ENCODE data around the gene FOXP4. TPM values are rescaled to one million over a fixed set of nuclear protein-coding genes. Genes with fewer than 3 reads are reported as not detected.

Gene FOXP4
- total RNA-seq, 2 donors from 2014 or later: 25.9 to 27.7 TPM

DNA sequence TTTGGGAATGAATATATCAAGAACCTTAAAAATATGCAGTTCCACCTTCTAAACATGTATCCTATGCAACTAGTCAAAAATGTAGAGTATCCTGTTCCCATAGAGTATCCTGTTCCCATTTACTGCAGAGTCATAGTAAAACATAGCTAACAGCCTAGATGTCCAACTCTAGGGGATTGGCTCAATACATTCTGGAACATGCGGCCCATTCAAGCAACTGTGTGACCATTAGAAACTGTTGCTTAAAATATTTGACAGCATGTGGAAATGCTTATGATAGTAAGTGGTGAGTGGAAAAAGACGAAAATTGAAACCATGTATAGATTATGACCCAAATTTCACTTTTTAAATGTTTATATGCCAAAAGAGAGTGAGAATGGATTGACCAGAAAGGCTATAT lies 11.2 kb downstream of the FOXP4 start:
- H3K4me3 Mint-ChIP-seq: no peak overlapping the region
- H3K27me3 Mint-ChIP-seq (ENCODE audit: low read depth): no peaks in the 10 kb centered on the region
- no peaks in the 10 kb centered on the region for H3K9me3 Mint-ChIP-seq
- DNase-seq: no peak
- H3K4me1 Mint-ChIP-seq (ENCODE audit: low read depth): peaks cover 10% of the 10 kb centered on the region
- no peak overlapping the region for H3K27ac Mint-ChIP-seq
- H3K36me3 Mint-ChIP-seq (ENCODE audit: insufficient read depth in 2 of 2): peaks cover 0 to 2% of the 10 kb centered on the region in 2 donors
- ATAC-seq (replicated peaks in 1 of 2): no peak

DNA sequence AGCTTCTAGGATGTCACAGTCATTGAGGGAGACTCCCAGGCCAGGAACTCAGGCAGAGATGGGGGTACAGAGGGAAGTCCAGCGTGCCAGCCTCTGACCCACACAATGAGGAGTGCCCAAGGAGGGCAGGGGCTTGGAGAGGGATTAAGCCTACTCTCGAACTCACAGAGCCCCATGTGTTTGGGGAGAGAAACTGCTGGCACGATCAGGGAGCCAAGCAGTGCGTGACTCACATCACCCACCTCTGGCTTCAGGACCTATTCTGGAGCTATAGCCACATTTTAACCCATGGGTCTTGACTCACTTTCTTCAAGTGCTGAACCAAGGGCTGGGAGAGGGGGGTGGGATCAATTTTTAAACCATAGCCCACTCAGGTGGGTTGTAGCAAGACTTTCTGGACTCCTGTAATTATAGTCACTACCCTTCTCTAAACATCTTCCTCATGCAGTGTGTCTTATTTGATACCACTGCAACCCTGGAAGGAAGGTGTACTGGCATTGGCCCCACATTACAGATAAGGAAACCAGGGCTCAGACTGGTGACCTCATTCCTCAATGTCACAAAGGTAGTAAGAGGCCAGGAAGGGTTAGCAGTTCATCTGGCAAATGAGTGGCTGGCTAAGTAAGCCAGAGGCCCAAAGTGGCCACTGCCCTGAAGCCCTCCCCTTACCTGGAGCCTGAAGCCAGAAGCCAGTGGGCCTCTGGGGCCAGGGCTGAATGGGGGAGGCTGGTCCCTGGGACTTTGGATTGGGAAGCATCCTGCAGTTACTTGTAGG lies 12.0 kb downstream of the FOXP4 start:
- Mint-ChIP-seq H3K9me3 (no peaks in the 10 kb centered on the region), H3K4me1 (ENCODE audit: low read depth) (peaks cover 10% of the 10 kb centered on the region), H3K27ac (no peak overlapping the region), H3K4me3 (no peak overlapping the region), H3K27me3 (ENCODE audit: low read depth) (no peaks in the 10 kb centered on the region), H3K36me3 (ENCODE audit: insufficient read depth in 2 of 2) (peaks cover 0 to 2% of the 10 kb centered on the region in 2 donors)
- peak in 1 of 2 donors; percentile 35 for ATAC-seq (replicated peaks in 1 of 2)
- no peak for DNase-seq

- ATAC-seq (replicated peaks in 1 of 2): no peak
- H3K27me3 Mint-ChIP-seq (ENCODE audit: low read depth): no peaks in the 10 kb centered on the region
- no peaks in the 10 kb centered on the region for H3K9me3 Mint-ChIP-seq
- peak overlapping the region; percentile 77 for H3K27ac Mint-ChIP-seq
- no peaks in the 10 kb centered on the region for H3K36me3 Mint-ChIP-seq (ENCODE audit: insufficient read depth in 2 of 2)
- no peak for DNase-seq
- H3K4me1 Mint-ChIP-seq (ENCODE audit: low read depth): peaks cover 10% of the 10 kb centered on the region
- peak overlapping the region; percentile 88 to 96 for H3K4me3 Mint-ChIP-seq
Observed at GRCh38 chr6:41559655-41560427, 13.7 kb downstream of the FOXP4 start.

DNA sequence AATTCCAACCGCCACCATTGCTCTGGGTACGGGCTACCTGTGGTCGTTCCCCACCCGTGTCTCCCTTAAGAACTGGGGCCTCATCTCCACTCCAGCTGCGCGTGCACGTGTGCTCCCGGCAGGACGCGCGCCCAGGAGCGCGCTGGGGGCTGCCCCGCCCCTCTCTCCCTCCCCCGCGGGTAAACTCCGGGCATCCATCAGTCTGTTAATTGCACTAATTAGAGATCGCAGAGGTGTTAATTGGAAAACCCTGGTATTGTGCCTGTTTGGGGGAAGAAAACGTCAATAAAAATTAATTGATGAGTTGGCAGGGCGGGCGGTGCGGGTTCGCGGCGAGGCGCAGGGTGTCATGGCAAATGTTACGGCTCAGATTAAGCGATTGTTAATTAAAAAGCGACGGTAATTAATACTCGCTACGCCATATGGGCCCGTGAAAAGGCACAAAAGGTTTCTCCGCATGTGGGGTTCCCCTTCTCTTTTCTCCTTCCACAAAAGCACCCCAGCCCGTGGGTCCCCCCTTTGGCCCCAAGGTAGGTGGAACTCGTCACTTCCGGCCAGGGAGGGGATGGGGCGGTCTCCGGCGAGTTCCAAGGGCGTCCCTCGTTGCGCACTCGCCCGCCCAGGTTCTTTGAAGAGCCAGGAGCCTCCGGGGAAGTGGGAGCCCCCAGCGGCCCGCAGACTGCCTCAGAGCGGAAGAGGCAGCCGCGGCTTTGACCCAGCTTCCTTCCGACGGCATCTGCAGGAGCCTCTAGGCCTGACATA lies 14.4 kb downstream of the FOXP4 start:
- DNase-seq (peak; percentile 85 to 87), ATAC-seq (replicated peaks in 1 of 2) (peak; percentile 95 to 96)
- peaks cover 10% of the 10 kb centered on the region for H3K4me1 Mint-ChIP-seq (ENCODE audit: low read depth)
- no peaks in the 10 kb centered on the region for H3K36me3 Mint-ChIP-seq (ENCODE audit: insufficient read depth in 2 of 2)
- H3K4me3 Mint-ChIP-seq: peak overlapping the region; percentile 88 to 96
- H3K27me3 Mint-ChIP-seq (ENCODE audit: low read depth): no peaks in the 10 kb centered on the region
- H3K27ac Mint-ChIP-seq: peak overlapping the region; percentile 77
- H3K9me3 Mint-ChIP-seq: no peaks in the 10 kb centered on the region

- peaks cover 10% of the 10 kb centered on the region for H3K4me1 Mint-ChIP-seq (ENCODE audit: low read depth)
- no peaks in the 10 kb centered on the region for H3K27me3 Mint-ChIP-seq (ENCODE audit: low read depth)
- ATAC-seq (replicated peaks in 1 of 2): no peak
- no peak overlapping the region for H3K4me3 Mint-ChIP-seq
- no peaks in the 10 kb centered on the region for H3K9me3 Mint-ChIP-seq
- H3K27ac Mint-ChIP-seq: no peak overlapping the region
- no peak for DNase-seq
- peaks cover 0 to 2% of the 10 kb centered on the region in 2 donors for H3K36me3 Mint-ChIP-seq (ENCODE audit: insufficient read depth in 2 of 2)
Observed at GRCh38 chr6:41561416-41561815, 15.2 kb downstream of the FOXP4 start.

DNA sequence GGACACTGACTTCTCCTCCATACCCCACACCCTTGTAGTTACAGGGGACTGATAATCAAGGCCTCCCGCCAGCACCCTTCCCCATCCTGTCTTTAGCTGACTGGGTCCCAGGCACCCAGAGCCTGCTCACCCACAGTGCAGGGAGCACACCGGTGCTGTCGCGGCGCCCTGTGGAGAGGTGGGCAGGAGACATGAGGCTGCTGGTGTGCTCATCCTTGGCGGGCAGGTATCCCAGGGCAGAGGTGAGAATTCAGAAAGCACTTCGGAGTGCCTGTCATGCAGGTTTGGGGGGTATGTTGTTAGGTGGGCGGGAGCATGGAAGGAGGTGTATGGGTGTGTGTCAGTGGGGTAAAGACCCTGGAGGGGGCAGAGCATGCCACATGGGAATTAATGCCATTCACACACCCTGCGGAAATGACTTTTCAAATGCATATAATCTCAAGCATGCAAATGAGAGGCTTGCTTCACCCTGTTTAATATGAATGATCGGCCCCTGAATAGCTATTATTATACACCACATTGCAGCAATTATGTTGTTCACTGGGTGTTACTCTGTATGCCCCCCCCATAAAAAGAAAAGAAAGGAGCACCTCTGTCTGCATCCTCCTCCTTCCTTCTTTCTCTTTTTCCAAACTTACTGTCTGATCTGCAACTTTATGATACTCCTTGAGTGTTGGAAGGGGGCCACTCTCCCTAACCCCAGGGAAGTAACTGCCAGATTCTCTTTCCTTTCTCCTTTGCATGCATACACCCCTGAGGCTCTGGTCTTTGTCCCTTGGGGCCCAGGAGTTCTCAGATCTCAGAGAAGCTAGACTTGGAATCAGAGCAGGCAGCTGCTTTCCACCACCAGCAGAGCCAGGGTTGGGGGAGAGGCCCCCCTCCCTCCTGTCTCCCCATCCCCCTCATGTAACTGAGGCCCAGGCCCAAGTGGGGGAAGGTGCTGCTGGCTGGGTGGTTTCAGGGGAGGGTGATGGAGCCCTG lies 16.0 kb downstream of the FOXP4 start:
- ATAC-seq (replicated peaks in 1 of 2) (no peak), DNase-seq (no peak)
- peaks cover 0 to 2% of the 10 kb centered on the region in 2 donors for H3K36me3 Mint-ChIP-seq (ENCODE audit: insufficient read depth in 2 of 2)
- no peak overlapping the region for H3K4me3 Mint-ChIP-seq
- H3K27ac Mint-ChIP-seq: no peak overlapping the region
- peaks cover 10% of the 10 kb centered on the region for H3K4me1 Mint-ChIP-seq (ENCODE audit: low read depth)
- H3K9me3 Mint-ChIP-seq: no peaks in the 10 kb centered on the region
- H3K27me3 Mint-ChIP-seq (ENCODE audit: low read depth): no peaks in the 10 kb centered on the region

GRCh38 chr6:41563060-41563776 lies 17.0 kb downstream of the FOXP4 start:
- Mint-ChIP-seq H3K27me3 (ENCODE audit: low read depth) (no peaks in the 10 kb centered on the region), H3K4me3 (no peak overlapping the region), H3K36me3 (ENCODE audit: insufficient read depth in 2 of 2) (peaks cover 0 to 2% of the 10 kb centered on the region in 2 donors), H3K27ac (no peak overlapping the region), H3K9me3 (no peaks in the 10 kb centered on the region), H3K4me1 (ENCODE audit: low read depth) (peaks cover 10% of the 10 kb centered on the region)
- no peak for DNase-seq
- no peak for ATAC-seq (replicated peaks in 1 of 2)

DNA sequence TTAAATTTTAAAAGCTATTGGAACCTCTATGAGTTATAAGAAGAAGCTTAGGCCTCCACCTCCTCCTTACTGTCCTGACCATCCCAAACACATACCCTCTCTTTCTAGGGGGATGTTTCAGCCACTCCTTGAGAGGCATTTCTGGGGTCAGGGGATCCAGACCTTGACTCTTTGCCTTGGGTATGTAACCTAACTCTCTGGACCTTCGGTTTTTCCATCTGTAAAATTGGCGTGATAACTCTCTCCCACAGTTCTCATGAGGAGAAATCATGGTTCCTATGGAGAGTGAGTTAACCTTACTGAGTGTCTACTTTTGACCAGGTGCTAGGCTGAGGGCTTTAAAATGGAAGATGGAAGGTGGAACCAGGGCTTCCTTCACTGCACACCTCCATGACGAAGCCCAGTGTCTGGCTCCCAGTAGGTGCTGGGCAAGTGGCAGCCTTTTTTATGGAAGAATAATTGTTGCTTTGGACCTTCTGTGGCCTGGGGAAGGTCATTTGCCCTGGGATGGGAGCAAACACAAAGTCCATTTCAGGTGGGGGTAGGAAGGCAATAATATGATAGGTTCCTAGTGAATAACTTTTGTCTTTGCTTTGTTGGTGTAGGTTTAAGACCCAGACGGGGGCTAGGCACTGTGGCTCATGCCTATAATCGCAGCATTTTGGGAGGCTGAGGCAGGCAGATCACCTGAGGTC lies 18.4 kb downstream of the FOXP4 start:
- no peak overlapping the region for H3K27ac Mint-ChIP-seq
- H3K4me3 Mint-ChIP-seq: no peak overlapping the region
- no peaks in the 10 kb centered on the region for H3K9me3 Mint-ChIP-seq
- peaks cover 10% of the 10 kb centered on the region for H3K4me1 Mint-ChIP-seq (ENCODE audit: low read depth)
- peaks cover 0 to 2% of the 10 kb centered on the region in 2 donors for H3K36me3 Mint-ChIP-seq (ENCODE audit: insufficient read depth in 2 of 2)
- DNase-seq: no peak
- no peaks in the 10 kb centered on the region for H3K27me3 Mint-ChIP-seq (ENCODE audit: low read depth)
- no peak for ATAC-seq (replicated peaks in 1 of 2)

- Mint-ChIP-seq H3K9me3 (no peaks in the 10 kb centered on the region), H3K27ac (no peak overlapping the region), H3K36me3 (ENCODE audit: insufficient read depth in 2 of 2) (peaks cover 0 to 2% of the 10 kb centered on the region in 2 donors), H3K4me3 (no peak overlapping the region), H3K4me1 (ENCODE audit: low read depth) (no peaks in the 10 kb centered on the region), H3K27me3 (ENCODE audit: low read depth) (no peaks in the 10 kb centered on the region)
- no peak for ATAC-seq (replicated peaks in 1 of 2)
- DNase-seq: no peak
Observed at GRCh38 chr6:41565701-41566100, 19.5 kb downstream of the FOXP4 start.

DNA sequence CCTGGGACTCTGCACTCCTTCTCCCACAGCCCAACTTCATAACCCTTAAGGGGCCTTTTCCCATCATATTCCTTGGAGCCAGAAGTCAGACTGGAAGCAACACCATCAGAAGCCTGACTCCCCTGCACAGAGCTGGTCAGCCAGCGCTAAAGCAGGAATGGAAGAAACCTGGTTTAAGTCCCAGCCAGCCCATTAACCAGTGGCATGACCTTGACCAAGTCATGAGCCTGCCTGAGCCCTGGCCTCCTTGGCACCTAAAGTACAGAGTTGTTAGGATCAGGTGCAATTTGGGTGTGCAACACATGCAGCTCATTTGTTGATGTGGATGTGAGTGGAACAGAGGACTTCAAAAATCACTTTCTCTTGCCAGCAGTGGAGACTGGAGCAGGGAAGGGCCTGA lies 20.8 kb downstream of the FOXP4 start:
- no peaks in the 10 kb centered on the region for H3K9me3 Mint-ChIP-seq

GRCh38 chr6:41567684-41568083 lies 21.5 kb downstream of the FOXP4 start:
- ATAC-seq (replicated peaks in 1 of 2) (no peak), DNase-seq (no peak)
- Mint-ChIP-seq H3K27me3 (ENCODE audit: low read depth) (no peaks in the 10 kb centered on the region), H3K9me3 (no peaks in the 10 kb centered on the region), H3K4me3 (no peak overlapping the region), H3K36me3 (ENCODE audit: insufficient read depth in 2 of 2) (peaks cover 0 to 2% of the 10 kb centered on the region in 2 donors), H3K27ac (no peak overlapping the region), H3K4me1 (ENCODE audit: low read depth) (peaks cover 13% of the 10 kb centered on the region)

More for the DNA sequence above, 20.8 kb downstream of the FOXP4 start:
- Mint-ChIP-seq H3K27ac (no peak overlapping the region), H3K27me3 (ENCODE audit: low read depth) (no peaks in the 10 kb centered on the region), H3K36me3 (ENCODE audit: insufficient read depth in 2 of 2) (peaks cover 0 to 2% of the 10 kb centered on the region in 2 donors), H3K4me1 (ENCODE audit: low read depth) (peaks cover 12% of the 10 kb centered on the region), H3K4me3 (no peak overlapping the region)
- no peak for DNase-seq
- no peak for ATAC-seq (replicated peaks in 1 of 2)
